T-cell (primary cell): ENCODE measurements around the gene MVB12B. TPM values are rescaled to one million over a fixed set of nuclear protein-coding genes. Genes with fewer than 3 reads are reported as not detected.

Experiments used
- ATAC-seq, 4 experiments: fragments of 200-7000 bp in 3 of 4; fragments of 150-1000 bp in 1 of 4; cut with Tn5 transposase; replicated peaks in 1 of 4; 1 replicate in 3 of 4; 2 replicates in 1 of 4; pipeline ENCODE4 v1.10.0; 2021; ENCODE audit warnings: moderate library complexity in 3 of 4, mild to moderate bottlenecking in 2 of 4, moderate number of reproducible peaks in 1 of 4
- CTCF ChIA-PET, 2 donors: fragments of 300-600 bp; sonication (Branson Sonifier 250); formaldehyde crosslinking; loops; one replicate each; lab custom pipeline; 2022; ENCODE audit warnings: antibody characterized with exemption in 2 of 2; lab: Charles Lee
- POLR2A ChIA-PET, 2 donors: fragments of 300-600 bp; sonication (Branson Sonifier 250); formaldehyde crosslinking; loops; one replicate each; lab custom pipeline; 2022; ENCODE audit warnings: antibody characterized with exemption in 2 of 2; lab: Charles Lee
- DNase-seq, 35 experiments: peaks; one replicate each; pipeline versions ENCODE4 v3.0.0 to v3.0.0-alpha.2; 2013 to 2023
- H3K27ac ChIP-seq: one replicate; pipeline ENCODE4 v1.5.1; 2013; ENCODE audit warnings: low read length
- H3K27me3 ChIP-seq, 2 experiments: replicated peaks in 1 of 2; 1 replicate in 1 of 2; 2 replicates in 1 of 2; pipeline versions ENCODE4 v1.6.1 to v1.7.0; 2013; ENCODE audit warnings: low read length in 1 of 2, mixed read lengths in 1 of 2; ENCODE audit not compliant: control insufficient read depth in 2 of 2, insufficient read depth in 2 of 2; ENCODE audit errors: extremely low read depth in 1 of 2
- H3K36me3 ChIP-seq, 2 donors: 1 replicate in 1 of 2; 2 replicates in 1 of 2; pipeline versions ENCODE4 v1.6.1 to v1.7.0; 2013; ENCODE audit warnings: low read length in 1 of 2; ENCODE audit not compliant: control insufficient read depth in 2 of 2, insufficient read depth in 1 of 2; ENCODE audit errors: extremely low read depth in 1 of 2
- H3K4me1 ChIP-seq, 2 experiments: 1 replicate in 1 of 2; 2 replicates in 1 of 2; pipeline versions ENCODE4 v1.6.1 to v1.7.0; 2013; ENCODE audit warnings: low read length in 2 of 2, mixed read lengths in 1 of 2; ENCODE audit not compliant: insufficient read depth in 2 of 2, control insufficient read depth in 1 of 2; ENCODE audit errors: extremely low read depth in 1 of 2
- H3K4me3 ChIP-seq, 2 donors: 1 replicate in 1 of 2; 2 replicates in 1 of 2; pipeline versions ENCODE4 v1.5.1 to v1.7.0; 2013; ENCODE audit warnings: mild to moderate bottlenecking in 2 of 2, low read length in 1 of 2, moderate library complexity in 1 of 2; ENCODE audit not compliant: control insufficient read depth in 1 of 2; ENCODE audit errors: extremely low read depth in 1 of 2
- H3K9me3 ChIP-seq: 2 replicates; pipeline ENCODE4 v1.7.0; 2013
- H3K27ac Mint-ChIP-seq, 2 donors: one replicate each; pipeline ENCODE4 v1.8.0; 2020 to 2021; ENCODE audit warnings: mild to moderate bottlenecking in 2 of 2, mixed read lengths in 2 of 2
- H3K27me3 Mint-ChIP-seq, 2 donors: one replicate each; pipeline ENCODE4 v1.8.0; 2021 to 2022; ENCODE audit warnings: mixed read lengths in 2 of 2
- H3K36me3 Mint-ChIP-seq: one replicate; pipeline ENCODE4 v1.8.0; 2021; ENCODE audit warnings: mixed read lengths
- H3K4me1 Mint-ChIP-seq, 3 donors: one replicate each; pipeline ENCODE4 v1.8.0; 2020 to 2022; ENCODE audit warnings: mixed read lengths in 3 of 3, mild to moderate bottlenecking in 1 of 3
- H3K4me3 Mint-ChIP-seq, 3 donors: one replicate each; pipeline ENCODE4 v1.8.0; 2020 to 2022; ENCODE audit warnings: mild to moderate bottlenecking in 3 of 3, mixed read lengths in 3 of 3, moderate library complexity in 3 of 3
- H3K9me3 Mint-ChIP-seq, 3 donors: one replicate each; pipeline ENCODE4 v1.8.0; 2020 to 2022; ENCODE audit warnings: mixed read lengths in 3 of 3
- WGBS: methylation state at CpG from one replicate; pipeline ENCODE4 v1.1.5; 2013; ENCODE audit warnings: missing lambda C conversion rate; ENCODE audit not compliant: insufficient coverage; 5-methylcytosine and 5-hydroxymethylcytosine counted together
- total RNA-seq, 35 experiments: library from RNA in 6 of 35; stranded (reverse) in 6 of 35; fragments of 120-200 nt in 1 of 35; gene quantifications; one replicate each; pipeline versions ENCODE4 v1.2.1 to v1.2.4 and lab custom pipeline; 2013 to 2026

The MVB12B gene
- total RNA-seq, 5 donors from 2014 or later (not counting 1 experiment from before 2014, with no cell fraction given) = 8.2 to 25.2 (median 10.6) TPM

DNA sequence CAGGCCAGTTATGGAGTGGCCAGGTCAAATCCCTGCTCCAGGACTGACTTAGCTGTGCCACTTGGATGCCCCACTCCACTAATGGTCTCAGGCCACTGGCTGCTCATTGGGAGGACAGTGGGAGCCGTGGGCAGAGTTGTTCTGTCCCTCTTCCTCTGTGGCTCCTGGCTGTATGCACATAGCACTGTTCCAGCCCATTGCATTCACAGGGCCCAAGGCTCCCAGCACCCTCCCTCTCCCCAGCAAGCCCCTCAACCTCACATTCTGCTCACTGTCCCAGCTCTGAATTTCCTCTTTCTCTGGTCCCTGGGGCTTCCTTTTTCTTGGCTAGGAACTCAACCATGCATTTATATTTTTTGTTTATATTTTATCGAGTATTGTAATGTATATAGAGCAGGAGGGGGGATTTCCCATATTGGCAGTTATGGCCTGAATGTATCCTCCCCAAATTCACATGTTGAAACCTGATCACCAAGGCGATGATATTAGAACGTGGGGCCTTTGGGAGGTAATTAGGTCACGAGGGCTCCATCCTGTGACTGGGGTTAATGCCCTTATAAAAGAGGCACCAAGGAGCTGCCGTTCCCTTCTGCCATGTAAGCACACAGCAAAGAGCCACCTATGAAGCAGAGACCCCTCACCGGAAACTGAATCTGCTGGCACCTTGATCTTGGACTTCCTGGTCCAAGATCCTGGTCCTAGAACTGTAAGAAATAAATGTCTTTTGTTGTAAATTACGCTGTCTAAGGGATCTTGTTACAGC lies 17.0 kb upstream of the MVB12B start:
- Histone ChIP-seq H3K27me3 (peaks cover 0 to 5% of the 10 kb centered on the region in 2 experiments), H3K4me3 (no peak overlapping the region), H3K27ac (no peak overlapping the region), H3K9me3 (no peaks in the 10 kb centered on the region), H3K4me1 (no peaks in the 10 kb centered on the region), H3K36me3 (no peaks in the 10 kb centered on the region)
- no peaks in the 10 kb centered on the region for H3K9me3 Mint-ChIP-seq
- 73% methylated on average over 5 of the region's 8 CpGs for WGBS
- ChIA-PET CTCF (interaction anchor here in 1 of 2 donors (1.0 kb wide), 1 partner anchor 89 kb away, joined by 3 read pairs; no protein-coding TSS in a partner anchor), POLR2A (no interaction called here)
- no peak overlapping the region for H3K4me3 Mint-ChIP-seq
- DNase-seq = no peak
- H3K4me1 Mint-ChIP-seq = no peaks in the 10 kb centered on the region
- no peaks in the 10 kb centered on the region for H3K36me3 Mint-ChIP-seq
- ATAC-seq = no peak
- H3K27me3 Mint-ChIP-seq = peaks cover 7% of the 10 kb centered on the region in 2 donors
- H3K27ac Mint-ChIP-seq = no peak overlapping the region

GRCh38 chr9:126312584-126313551 lies 13.8 kb upstream of the MVB12B start:
- Histone ChIP-seq H3K4me1 (no peaks in the 10 kb centered on the region), H3K27me3 (peaks cover 0 to 7% of the 10 kb centered on the region in 2 experiments), H3K4me3 (no peak overlapping the region), H3K27ac (no peak overlapping the region), H3K9me3 (no peaks in the 10 kb centered on the region), H3K36me3 (no peaks in the 10 kb centered on the region)
- Mint-ChIP-seq H3K27ac (no peak overlapping the region), H3K4me1 (no peaks in the 10 kb centered on the region), H3K9me3 (no peaks in the 10 kb centered on the region), H3K4me3 (no peak overlapping the region), H3K36me3 (no peaks in the 10 kb centered on the region), H3K27me3 (peaks cover 0 to 2% of the 10 kb centered on the region in 2 donors)
- no CpG with 5 or more reads among the region's 5 CpGs for WGBS
- no peak for DNase-seq
- ATAC-seq = no peak
- CTCF ChIA-PET = interaction anchor here in 1 of 2 donors (0.5 kb wide), 1 partner anchor 758 kb away, joined by 5 read pairs; no protein-coding TSS in a partner anchor
- POLR2A ChIA-PET = no interaction called here

DNA sequence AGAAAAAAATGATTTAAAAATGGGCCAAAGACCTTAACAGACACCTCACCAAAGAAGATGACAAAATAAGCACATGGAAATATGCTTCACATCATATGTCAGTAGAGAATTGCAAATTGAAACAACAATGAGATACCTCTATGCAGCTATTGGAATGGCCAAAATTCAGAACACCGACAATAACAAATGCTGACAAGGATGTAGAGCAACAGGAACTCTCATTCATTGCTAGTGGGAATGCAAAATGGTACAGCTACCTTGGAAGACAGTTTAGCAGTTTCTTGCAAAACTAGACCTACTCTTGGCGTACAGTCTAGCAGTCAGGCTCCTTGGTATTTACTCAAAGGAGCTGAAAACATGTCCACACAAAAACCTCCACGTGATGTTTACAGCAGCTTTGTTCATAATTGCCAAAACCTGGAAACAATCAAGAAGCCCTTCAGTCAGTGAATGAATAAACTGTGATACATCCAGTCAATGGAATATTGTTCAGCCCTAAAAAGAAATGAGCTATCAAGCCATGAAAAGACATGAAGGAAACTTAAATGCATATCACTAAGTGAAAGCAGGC lies 10.5 kb upstream of the MVB12B start:
- DNase-seq (no peak), ATAC-seq (no peak)
- no peaks in the 10 kb centered on the region for H3K9me3 ChIP-seq
- H3K4me3 ChIP-seq = no peak overlapping the region
- ChIA-PET CTCF (interaction anchor here (0.5 to 1.8 kb wide), 8 partner anchors 25 to 175 kb away, joined by 3 to 10 read pairs (median 4); no protein-coding TSS in a partner anchor), POLR2A (interaction anchor here in 1 of 2 donors (0.6 kb wide), 1 partner anchor 555 kb away, joined by 6 read pairs; no protein-coding TSS in a partner anchor)
- Mint-ChIP-seq H3K27me3 (peaks cover 0 to 2% of the 10 kb centered on the region in 2 donors), H3K9me3 (no peaks in the 10 kb centered on the region), H3K27ac (no peak overlapping the region), H3K4me1 (peaks cover 8% of the 10 kb centered on the region in 3 donors), H3K4me3 (no peak overlapping the region), H3K36me3 (no peaks in the 10 kb centered on the region)
- H3K27me3 ChIP-seq = peaks cover 0 to 7% of the 10 kb centered on the region in 2 experiments
- H3K4me1 ChIP-seq = no peaks in the 10 kb centered on the region
- H3K36me3 ChIP-seq = no peaks in the 10 kb centered on the region
- no peak overlapping the region for H3K27ac ChIP-seq
- WGBS = 92% methylated on average over 2 of the region's 3 CpGs

DNA sequence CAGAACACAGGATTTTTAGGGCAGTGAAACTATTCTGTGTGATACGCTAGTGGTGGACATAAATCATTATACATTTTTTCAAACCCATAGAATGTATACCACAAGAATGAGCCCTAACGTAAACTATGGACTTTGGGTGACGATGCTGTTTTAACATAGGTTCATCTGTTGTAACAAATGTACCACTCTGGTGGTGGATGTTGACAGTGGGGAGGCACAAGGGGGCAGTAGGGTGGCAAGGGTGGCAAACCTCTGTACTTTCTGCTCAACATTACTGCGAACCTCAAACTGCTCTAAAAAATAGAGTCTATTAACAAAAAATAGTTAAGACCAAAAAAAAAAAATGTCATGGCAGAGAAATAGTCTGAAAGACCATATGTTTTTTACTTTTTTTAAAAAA lies 9.1 kb upstream of the MVB12B start:
- WGBS = no CpG with 5 or more reads among the region's 4 CpGs
- CTCF ChIA-PET = interaction anchor here (0.7 to 1.8 kb wide), 10 partner anchors 11 to 968 kb away, joined by 3 to 6 read pairs (median 3); no protein-coding TSS in a partner anchor
- H3K27me3 ChIP-seq = peaks cover 0 to 7% of the 10 kb centered on the region in 2 experiments
- Mint-ChIP-seq H3K36me3 (no peaks in the 10 kb centered on the region), H3K27ac (no peak overlapping the region), H3K4me3 (no peak overlapping the region), H3K27me3 (no peaks in the 10 kb centered on the region), H3K4me1 (peaks cover 8% of the 10 kb centered on the region in 3 donors), H3K9me3 (no peaks in the 10 kb centered on the region)
- ATAC-seq (peak in 3 of 4 experiments; percentile 76 to 84 (median 77)), DNase-seq (peak in 31 of 35 experiments; percentile 9 to 70 (median 47))
- H3K9me3 ChIP-seq = no peaks in the 10 kb centered on the region
- no peaks in the 10 kb centered on the region for H3K36me3 ChIP-seq
- POLR2A ChIA-PET = interaction anchor here in 1 of 2 donors (0.6 kb wide), 1 partner anchor 79 kb away, joined by 3 read pairs; no protein-coding TSS in a partner anchor
- H3K4me1 ChIP-seq = no peaks in the 10 kb centered on the region
- no peak overlapping the region for H3K4me3 ChIP-seq
- H3K27ac ChIP-seq = no peak overlapping the region

DNA sequence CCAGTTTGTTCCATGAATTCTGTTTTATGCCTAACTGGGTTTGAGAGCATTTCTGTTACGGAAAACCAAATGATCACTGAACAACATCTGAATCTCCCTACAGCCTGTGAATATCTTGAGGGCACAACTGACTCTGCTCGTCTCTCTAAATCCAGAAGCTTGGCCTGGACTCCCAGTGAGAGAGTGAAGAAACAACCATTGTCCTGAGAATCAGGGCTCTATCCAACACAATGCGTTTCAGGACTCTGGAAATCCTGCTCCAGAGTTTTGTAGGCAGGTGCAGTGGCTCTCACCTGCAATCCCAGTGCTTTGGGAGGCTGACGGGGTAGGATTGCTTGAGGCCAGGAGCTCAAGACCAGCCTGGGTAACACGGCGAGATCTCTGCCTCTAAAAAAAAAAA lies 7.8 kb upstream of the MVB12B start:
- H3K9me3 Mint-ChIP-seq = peaks cover 0 to 2% (median 1%) of the 10 kb centered on the region in 3 donors

More for the DNA sequence above, 7.8 kb upstream of the MVB12B start:
- Mint-ChIP-seq H3K27me3 (no peaks in the 10 kb centered on the region), H3K4me1 (peaks cover 8% of the 10 kb centered on the region in 3 donors), H3K27ac (no peak overlapping the region), H3K36me3 (no peaks in the 10 kb centered on the region), H3K4me3 (no peak overlapping the region)
- peaks cover 0 to 7% of the 10 kb centered on the region in 2 experiments for H3K27me3 ChIP-seq
- no peak overlapping the region for H3K27ac ChIP-seq
- ChIA-PET POLR2A (no interaction called here), CTCF (interaction anchor here (1.0 to 1.8 kb wide), 5 partner anchors 10 to 239 kb away, joined by 3 to 6 read pairs (median 5); no protein-coding TSS in a partner anchor)
- H3K4me3 ChIP-seq = no peak overlapping the region
- H3K9me3 ChIP-seq = no peaks in the 10 kb centered on the region
- no peak for DNase-seq
- no peak for ATAC-seq
- no peaks in the 10 kb centered on the region for H3K4me1 ChIP-seq
- H3K36me3 ChIP-seq = no peaks in the 10 kb centered on the region
- WGBS = 95% methylated on average over 4 of the region's 6 CpGs
